ENCODE data around the gene USP25. TPM values are rescaled to one million over a fixed set of nuclear protein-coding genes. Genes with fewer than 3 reads are reported as not detected.
A peak's percentile ranks its signal among the peaks of the same experiment; 100 is the strongest.

Gene USP25
- total and polyA plus RNA-seq, 2 experiments from 2014 or later: 11.8 to 49.2 TPM

DNA sequence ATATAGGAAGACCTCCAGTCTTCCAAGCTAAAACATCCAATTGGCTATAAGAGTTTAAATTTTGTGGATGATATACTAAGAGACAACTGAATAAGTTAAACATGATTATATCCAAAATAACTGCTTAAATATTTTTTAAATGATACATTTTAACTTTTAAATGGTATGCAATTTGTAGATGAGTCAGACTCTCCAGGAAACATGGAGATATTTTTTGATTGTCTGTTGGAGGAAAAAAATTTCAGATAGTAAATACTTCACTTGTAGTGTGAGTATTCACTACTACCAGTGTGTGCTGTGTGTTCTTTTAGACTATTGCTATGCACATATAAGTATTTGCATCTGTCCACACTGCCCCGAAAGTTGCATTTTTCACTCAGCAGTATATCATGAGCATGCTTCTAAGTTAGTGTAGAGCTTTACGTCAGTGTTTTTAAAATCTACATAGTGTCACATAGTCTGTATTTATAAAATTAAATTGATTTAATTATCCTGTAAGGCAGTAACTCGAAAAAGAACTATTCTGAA lies 91.1 kb downstream of the USP25 start:
- H3K27ac ChIP-seq (ENCODE audit: low read depth): no peak overlapping the region
- H3K9me2 ChIP-seq (ENCODE audit: insufficient read depth): no peaks in the 10 kb centered on the region
- Mint-ChIP-seq H3K9me3 (peaks cover 5% of the 10 kb centered on the region), H3K4me1 (peaks cover 9% of the 10 kb centered on the region), H3K27me3 (ENCODE audit: insufficient read depth, low read depth, poor library complexity) (peaks cover 2% of the 10 kb centered on the region), H3K4me3 (no peak overlapping the region), H3K36me3 (ENCODE audit: low read depth) (peaks cover 33% of the 10 kb centered on the region), H3K27ac (no peak overlapping the region)
- H2AFZ ChIP-seq: no peak overlapping the region
- DNase-seq (ENCODE audit: low spot score) (no peak), ATAC-seq (no peak)
- H3K79me2 ChIP-seq (replicated peaks; ENCODE audit: insufficient read depth): peaks cover 15% of the 10 kb centered on the region
- H3K36me3 ChIP-seq (ENCODE audit: insufficient read depth): peaks cover 5% of the 10 kb centered on the region; the same call in 1 of the 2 replicates
- no peaks in the 10 kb centered on the region for H3K27me3 ChIP-seq (ENCODE audit: insufficient read depth)
- no peak for TF ChIP-seq ZNF462 (CRISPR knock-in tag; IDR thresholded peaks at IDR 0.05)
- peaks cover 7% of the 10 kb centered on the region for H3K4me1 ChIP-seq (ENCODE audit: insufficient read depth)
- no peaks in the 10 kb centered on the region for H3F3A ChIP-seq (replicated peaks; ENCODE audit: low read depth)
- no peak overlapping the region for H3K4me3 ChIP-seq
- H3K4me2 ChIP-seq: no peak overlapping the region
- H4K20me1 ChIP-seq (replicated peaks; ENCODE audit: insufficient read depth): no peaks in the 10 kb centered on the region

GRCh38 chr21:15823486-15824150 lies 93.8 kb downstream of the USP25 start:
- Mint-ChIP-seq H3K27ac (peak overlapping the region; percentile 65; the same call in 1 of the 2 replicates), H3K27me3 (ENCODE audit: insufficient read depth, low read depth, poor library complexity) (peaks cover 2% of the 10 kb centered on the region), H3K4me3 (no peak overlapping the region), H3K4me1 (peaks cover 5% of the 10 kb centered on the region; the same call in 2 of the 3 replicates), H3K9me3 (no peaks in the 10 kb centered on the region), H3K36me3 (ENCODE audit: low read depth) (peaks cover 25% of the 10 kb centered on the region; the same call in 2 of the 3 replicates)
- no peak for DNase-seq (ENCODE audit: low spot score)
- no peak overlapping the region for H3K27ac ChIP-seq (ENCODE audit: low read depth)
- H3K27me3 ChIP-seq (ENCODE audit: insufficient read depth): no peaks in the 10 kb centered on the region
- no peaks in the 10 kb centered on the region for H3K9me2 ChIP-seq (ENCODE audit: insufficient read depth)
- H3K4me1 ChIP-seq (ENCODE audit: insufficient read depth): no peaks in the 10 kb centered on the region
- no peak overlapping the region for H2AFZ ChIP-seq
- no peak overlapping the region for H3K4me2 ChIP-seq
- H3F3A ChIP-seq (replicated peaks; ENCODE audit: low read depth): no peaks in the 10 kb centered on the region
- no peak overlapping the region for H3K4me3 ChIP-seq
- no peaks in the 10 kb centered on the region for H4K20me1 ChIP-seq (replicated peaks; ENCODE audit: insufficient read depth)
- H3K36me3 ChIP-seq (ENCODE audit: insufficient read depth): peaks cover 5% of the 10 kb centered on the region; the same call in 1 of the 2 replicates
- no peak for ATAC-seq
- peaks cover 5% of the 10 kb centered on the region; the same call in 1 of the 2 replicates for H3K79me2 ChIP-seq (replicated peaks; ENCODE audit: insufficient read depth)
- no peak for TF ChIP-seq ZNF331 (CRISPR knock-in tag; IDR thresholded peaks at IDR 0.05; ENCODE audit: low read depth)
- TF ChIP-seq, protein P1, sequence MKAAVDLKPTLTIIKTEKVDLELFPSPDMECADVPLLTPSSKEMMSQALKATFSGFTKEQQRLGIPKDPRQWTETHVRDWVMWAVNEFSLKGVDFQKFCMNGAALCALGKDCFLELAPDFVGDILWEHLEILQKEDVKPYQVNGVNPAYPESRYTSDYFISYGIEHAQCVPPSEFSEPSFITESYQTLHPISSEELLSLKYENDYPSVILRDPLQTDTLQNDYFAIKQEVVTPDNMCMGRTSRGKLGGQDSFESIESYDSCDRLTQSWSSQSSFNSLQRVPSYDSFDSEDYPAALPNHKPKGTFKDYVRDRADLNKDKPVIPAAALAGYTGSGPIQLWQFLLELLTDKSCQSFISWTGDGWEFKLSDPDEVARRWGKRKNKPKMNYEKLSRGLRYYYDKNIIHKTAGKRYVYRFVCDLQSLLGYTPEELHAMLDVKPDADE (IDR thresholded peaks at IDR 0.05): no peak
- TF ChIP-seq, protein P2, sequence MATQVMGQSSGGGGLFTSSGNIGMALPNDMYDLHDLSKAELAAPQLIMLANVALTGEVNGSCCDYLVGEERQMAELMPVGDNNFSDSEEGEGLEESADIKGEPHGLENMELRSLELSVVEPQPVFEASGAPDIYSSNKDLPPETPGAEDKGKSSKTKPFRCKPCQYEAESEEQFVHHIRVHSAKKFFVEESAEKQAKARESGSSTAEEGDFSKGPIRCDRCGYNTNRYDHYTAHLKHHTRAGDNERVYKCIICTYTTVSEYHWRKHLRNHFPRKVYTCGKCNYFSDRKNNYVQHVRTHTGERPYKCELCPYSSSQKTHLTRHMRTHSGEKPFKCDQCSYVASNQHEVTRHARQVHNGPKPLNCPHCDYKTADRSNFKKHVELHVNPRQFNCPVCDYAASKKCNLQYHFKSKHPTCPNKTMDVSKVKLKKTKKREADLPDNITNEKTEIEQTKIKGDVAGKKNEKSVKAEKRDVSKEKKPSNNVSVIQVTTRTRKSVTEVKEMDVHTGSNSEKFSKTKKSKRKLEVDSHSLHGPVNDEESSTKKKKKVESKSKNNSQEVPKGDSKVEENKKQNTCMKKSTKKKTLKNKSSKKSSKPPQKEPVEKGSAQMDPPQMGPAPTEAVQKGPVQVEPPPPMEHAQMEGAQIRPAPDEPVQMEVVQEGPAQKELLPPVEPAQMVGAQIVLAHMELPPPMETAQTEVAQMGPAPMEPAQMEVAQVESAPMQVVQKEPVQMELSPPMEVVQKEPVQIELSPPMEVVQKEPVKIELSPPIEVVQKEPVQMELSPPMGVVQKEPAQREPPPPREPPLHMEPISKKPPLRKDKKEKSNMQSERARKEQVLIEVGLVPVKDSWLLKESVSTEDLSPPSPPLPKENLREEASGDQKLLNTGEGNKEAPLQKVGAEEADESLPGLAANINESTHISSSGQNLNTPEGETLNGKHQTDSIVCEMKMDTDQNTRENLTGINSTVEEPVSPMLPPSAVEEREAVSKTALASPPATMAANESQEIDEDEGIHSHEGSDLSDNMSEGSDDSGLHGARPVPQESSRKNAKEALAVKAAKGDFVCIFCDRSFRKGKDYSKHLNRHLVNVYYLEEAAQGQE (IDR thresholded peaks at IDR 0.05; ENCODE audit: unreplicated experiment): no peak
- no peak for TF ChIP-seq STAT1 (IDR thresholded peaks at IDR 0.05; ENCODE audit: unreplicated experiment)
- no peak for TF ChIP-seq EZH2 (IDR thresholded peaks at IDR 0.05; ENCODE audit: low read depth, unreplicated experiment)
- no peak for TF ChIP-seq NANOG (IDR thresholded peaks at IDR 0.05; ENCODE audit: borderline replicate concordance)
- TF ChIP-seq CREB1 (CRISPR knock-in tag; IDR thresholded peaks at IDR 0.05; ENCODE audit: low read depth): no peak
- TF ChIP-seq ZNF114 (CRISPR knock-in tag; IDR thresholded peaks at IDR 0.05): no peak

Data from GM23338 (cell line).